HepG2 (cell line): ENCODE results near the gene CDC42EP4. TPM values are rescaled to one million over a fixed set of nuclear protein-coding genes. Genes with fewer than 3 reads are reported as not detected.
A peak's percentile ranks its signal among the peaks of the same experiment; 100 is the strongest.

Source experiments
- ADNP ChIP-seq: sonication (generic); formaldehyde crosslinking; IDR thresholded peaks from 2 replicates; pipeline ENCODE4 v1.4.0; 2020; ENCODE audit warnings: missing genetic modification reagents
- AKNA ChIP-seq: sonication (generic); formaldehyde crosslinking; IDR thresholded peaks from 2 replicates; pipeline ENCODE4 v1.4.0; 2020; ENCODE audit warnings: missing genetic modification reagents, borderline replicate concordance
- DDIT3 ChIP-seq: sonication (generic); formaldehyde crosslinking; IDR thresholded peaks from 2 replicates; pipeline ENCODE4 v1.4.0; 2020; ENCODE audit warnings: mild to moderate bottlenecking, missing genetic modification reagents
- DNMT3B ChIP-seq: conservative IDR thresholded peaks from 2 replicates; pipeline ENCODE4 v1.6.1; 2016; ENCODE audit warnings: missing biosample characterization, control low read depth
- HNF4A ChIP-seq: sonication (generic); formaldehyde crosslinking; IDR thresholded peaks from 2 replicates; pipeline ENCODE4 v1.4.0; 2020; ENCODE audit warnings: missing genetic modification reagents
- IRF1 ChIP-seq: sonication (generic); formaldehyde crosslinking; IDR thresholded peaks from 2 replicates; pipeline ENCODE4 v1.4.0; 2020; ENCODE audit warnings: low read depth, mild to moderate bottlenecking, missing genetic modification reagents
- RAD51 ChIP-seq: fragments of 450-650 bp; IDR thresholded peaks from 2 replicates; pipeline ENCODE4 v1.6.1; 2016; ENCODE audit warnings: borderline replicate concordance
- RARA ChIP-seq: IDR thresholded peaks from 2 replicates; pipeline ENCODE4 v1.6.1; 2016; ENCODE audit warnings: missing genetic modification reagents, missing compliant biosample characterization
- SP4 ChIP-seq: sonication (generic); formaldehyde crosslinking; IDR thresholded peaks from 2 replicates; pipeline ENCODE4 v1.8.1; 2023; ENCODE audit warnings: mild to moderate bottlenecking, missing genetic modification reagents
- SPEN ChIP-seq: sonication (generic); formaldehyde crosslinking; IDR thresholded peaks from 2 replicates; pipeline ENCODE4 v1.5.1; 2020; ENCODE audit warnings: low read depth, mild to moderate bottlenecking, missing genetic modification reagents
- YY1 ChIP-seq: IDR thresholded peaks from 2 replicates; pipeline ENCODE4 v1.6.1; 2011; ENCODE audit warnings: low read length, low read depth, moderate library complexity, mild to moderate bottlenecking; ENCODE audit not compliant: insufficient read depth, insufficient replicate concordance
- ZBTB39 ChIP-seq: sonication (generic); formaldehyde crosslinking; IDR thresholded peaks from 2 replicates; pipeline ENCODE4 v1.5.0; 2020; ENCODE audit warnings: missing genetic modification reagents
- ZMAT3 ChIP-seq: sonication (generic); formaldehyde crosslinking; conservative IDR thresholded peaks from 2 replicates; pipeline ENCODE4 v1.7.0; 2021; ENCODE audit warnings: missing genetic modification reagents
- ZNF180 ChIP-seq: sonication (generic); formaldehyde crosslinking; IDR thresholded peaks from 2 replicates; pipeline ENCODE4 v1.4.0; 2020; ENCODE audit warnings: low read depth, missing genetic modification reagents, borderline replicate concordance
- ZNF460 ChIP-seq: sonication (generic); formaldehyde crosslinking; IDR thresholded peaks from 2 replicates; pipeline ENCODE4 v1.5.1; 2020; ENCODE audit warnings: missing genetic modification reagents, mild to moderate bottlenecking, borderline replicate concordance
- ZNF704 ChIP-seq: sonication (generic); formaldehyde crosslinking; IDR thresholded peaks from 2 replicates; pipeline ENCODE4 v1.8.1; 2023; ENCODE audit warnings: mild to moderate bottlenecking, inconsistent platforms, moderate library complexity, missing genetic modification reagents, borderline replicate concordance
- ZNF773 ChIP-seq: sonication (generic); formaldehyde crosslinking; IDR thresholded peaks from 2 replicates; pipeline ENCODE4 v1.4.0; 2020; ENCODE audit warnings: missing genetic modification reagents, borderline replicate concordance
- ZNF777 ChIP-seq: sonication (generic); formaldehyde crosslinking; IDR thresholded peaks from 2 replicates; pipeline ENCODE4 v1.4.0; 2020; ENCODE audit warnings: missing genetic modification reagents
- ZSCAN21 ChIP-seq: sonication (generic); formaldehyde crosslinking; IDR thresholded peaks from 2 replicates; pipeline ENCODE4 v1.8.0; 2022; ENCODE audit warnings: mild to moderate bottlenecking, missing genetic modification reagents, moderate library complexity, borderline replicate concordance
- polyA plus RNA-seq, 8 experiments: library from polyadenylated mRNA; depleted of rRNA in 3 of 8; stranded (reverse) in 7 of 8; unstranded in 1 of 8; fragments of >200 nt; fragmentation: Illumina TruSeq in 4 of 8; extraction: Trizol in 4 of 8; gene quantifications; 2 replicates each; pipeline versions ENCODE4 v1.2.1 to v1.2.3, GENCODE V29; 2011 to 2016; ENCODE audit warnings: low read depth in 4 of 8, missing spikeins in 1 of 8, mixed read lengths in 1 of 8; ENCODE audit not compliant: insufficient read depth in 1 of 8
- total RNA-seq, 5 experiments: library from RNA; depleted of rRNA; stranded (reverse); fragments of >200 nt; fragmentation: Illumina TruSeq; extraction: Trizol; gene quantifications; 2 replicates each; pipeline ENCODE4 v1.2.3, GENCODE V29; 2016; ENCODE audit warnings: low read depth in 1 of 5

The CDC42EP4 gene
- total and polyA plus RNA-seq, 2 of the 13 experiments (the other 11 are each of a cell fraction or from before 2014, with no cell fraction given), result 19.0 to 54.0 TPM

- TF ChIP-seq ZNF704 (CRISPR knock-in tag) (peak; percentile 29; the same call in 1 of the 2 replicates), RAD51 (no peak), SP4 (CRISPR knock-in tag) (peak; percentile 87), DDIT3 (no peak; the same call in 1 of the 2 replicates), HNF4A (CRISPR knock-in tag) (no peak; the same call in 1 of the 2 replicates), ZNF773 (CRISPR knock-in tag) (no peak), ZNF180 (CRISPR knock-in tag) (no peak), ADNP (CRISPR knock-in tag) (no peak), AKNA (CRISPR knock-in tag) (no peak), YY1 (peak; percentile 69), ZNF777 (CRISPR knock-in tag) (peak; percentile 55), DNMT3B (CRISPR knock-in tag) (no peak), ZMAT3 (CRISPR knock-in tag) (peak; percentile 55; the same call in 1 of the 2 replicates), ZSCAN21 (CRISPR knock-in tag) (0 out of 2 replicates have a peak, but pooled peaks have one; percentile 58), SPEN (peak; percentile 71), IRF1 (CRISPR knock-in tag) (no peak), ZNF460 (no peak; the same call in 1 of the 2 replicates), RARA (CRISPR knock-in tag) (peak; percentile 60), ZBTB39 (0 out of 2 replicates have a peak, but pooled peaks have one; percentile 68)
Observed at GRCh38 chr17:73311781-73312641, at the start of gene CDC42EP4 (continued).
